CD4-positive, alpha-beta memory T cell (primary cell): ENCODE measurements around the gene ZNF569. TPM values are rescaled to one million over a fixed set of nuclear protein-coding genes. Genes with fewer than 3 reads are reported as not detected.
A peak's percentile ranks its signal among the peaks of the same experiment; 100 is the strongest.

Experiments
- CTCF ChIA-PET: fragments of 350-600 bp; sonication (Branson Sonifier 250); formaldehyde crosslinking; loops from one replicate; lab custom pipeline; 2021; ENCODE audit warnings: inconsistent platforms; ENCODE audit not compliant: partially characterized antibody; lab: Charles Lee
- POLR2A ChIA-PET: fragments of 350-600 bp; sonication (Branson Sonifier 250); formaldehyde crosslinking; loops from one replicate; lab custom pipeline; 2021; ENCODE audit not compliant: partially characterized antibody; lab: Charles Lee
- DNase-seq, 5 donors: peaks; one replicate each; pipeline versions ENCODE4 v3.0.0 to v3.0.0-alpha.2; 2020 to 2022; ENCODE audit warnings: mixed read lengths in 1 of 5
- H3K27ac ChIP-seq: one replicate; pipeline ENCODE4 v1.7.0; 2013; ENCODE audit warnings: low read depth, low read length
- H3K27me3 ChIP-seq: 2 replicates; pipeline ENCODE4 v1.7.0; 2013; ENCODE audit warnings: mild to moderate bottlenecking, low read length, moderate library complexity; ENCODE audit not compliant: insufficient read depth
- H3K36me3 ChIP-seq: 2 replicates; pipeline ENCODE4 v1.7.0; 2013; ENCODE audit warnings: mild to moderate bottlenecking, low read length, moderate library complexity; ENCODE audit not compliant: insufficient read depth
- H3K4me1 ChIP-seq: 2 replicates; pipeline ENCODE4 v1.7.0; 2013; ENCODE audit warnings: mild to moderate bottlenecking, low read length, moderate library complexity; ENCODE audit not compliant: insufficient read depth
- H3K4me3 ChIP-seq, 2 donors: one replicate each; pipeline ENCODE4 v1.7.0; 2013; ENCODE audit warnings: low read length in 2 of 2, mild to moderate bottlenecking in 1 of 2
- H3K9me3 ChIP-seq, 2 donors: one replicate each; pipeline ENCODE4 v1.7.0; 2013; ENCODE audit warnings: low read length in 2 of 2, control low read depth in 1 of 2; ENCODE audit not compliant: control insufficient read depth in 1 of 2
- H3K27ac Mint-ChIP-seq, 7 donors: one replicate each; pipeline ENCODE4 v1.8.0; 2020 to 2021; ENCODE audit warnings: mixed read lengths in 7 of 7, mild to moderate bottlenecking in 6 of 7, inconsistent platforms in 3 of 7, moderate library complexity in 3 of 7
- H3K27me3 Mint-ChIP-seq, 2 donors: one replicate each; pipeline ENCODE4 v1.8.0; 2020 to 2021; ENCODE audit warnings: mixed read lengths in 2 of 2
- H3K36me3 Mint-ChIP-seq, 2 donors: one replicate each; pipeline ENCODE4 v1.8.0; 2020 to 2021; ENCODE audit warnings: mixed read lengths in 2 of 2, inconsistent platforms in 1 of 2, mild to moderate bottlenecking in 1 of 2
- H3K4me1 Mint-ChIP-seq, 4 donors: one replicate each; pipeline ENCODE4 v1.8.0; 2020 to 2021; ENCODE audit warnings: mixed read lengths in 4 of 4, mild to moderate bottlenecking in 1 of 4
- H3K4me3 Mint-ChIP-seq, 8 donors: one replicate each; pipeline ENCODE4 v1.8.0; 2020 to 2021; ENCODE audit warnings: mixed read lengths in 8 of 8, mild to moderate bottlenecking in 7 of 8, moderate library complexity in 6 of 8, inconsistent platforms in 3 of 8
- H3K9me3 Mint-ChIP-seq, 8 donors: one replicate each; pipeline ENCODE4 v1.8.0; 2020 to 2021; ENCODE audit warnings: mixed read lengths in 8 of 8, mild to moderate bottlenecking in 5 of 8, inconsistent platforms in 3 of 8, moderate library complexity in 1 of 8
- intact Hi-C: fragments of 100-400 bp; cut with micrococcal nuclease; formaldehyde crosslinking; loops from one replicate; pipeline ENCODE4 v1.15.1; 2023
- polyA plus RNA-seq, 2 donors: library from polyadenylated mRNA; unstranded; fragments of 300-500 nt; fragmentation: Illumina TruSeq; gene quantifications; one replicate each; pipeline ENCODE4 v1.2.3, GENCODE V29; 2021
- total RNA-seq, 2 experiments: library from RNA; stranded (reverse); gene quantifications; one replicate each; pipeline ENCODE4 v1.2.3, GENCODE V29; 2021

ZNF569 gene
- total and polyA plus RNA-seq, 4 experiments from 2014 or later, result 2.3 to 14.9 (median 9.3) TPM

GRCh38 chr19:37505958-37506386 is 38.7 kb upstream of the ZNF569 start:
- H3K36me3 Mint-ChIP-seq, result peaks cover 30 to 38% of the 10 kb centered on the region in 2 donors
- no peaks in the 10 kb centered on the region for H3K36me3 ChIP-seq
- peak overlapping the region; percentile 57 to 78 for H3K4me3 ChIP-seq
- H3K4me1 ChIP-seq, result peaks cover 17% of the 10 kb centered on the region
- POLR2A ChIA-PET, result interaction anchor here (0.8 to 2.4 kb wide), 21 partner anchors 28 to 1391 kb away, joined by 3 to 94 read pairs (median 6); partner anchors contain the start of genes TBCB, ZFP14, ZNF260 and ZNF345
- H3K27me3 ChIP-seq, result no peaks in the 10 kb centered on the region
- peaks cover 0 to 2% (median 0%) of the 10 kb centered on the region in 4 donors for H3K4me1 Mint-ChIP-seq
- H3K9me3 ChIP-seq, result no peaks in the 10 kb centered on the region
- peak overlapping the region; percentile 88 for H3K27ac ChIP-seq
- H3K27ac Mint-ChIP-seq, result no peak overlapping the region
- CTCF ChIA-PET, result interaction anchor here (0.7 to 1.5 kb wide), 4 partner anchors 37 to 277 kb away, joined by 3 to 5 read pairs (median 3); partner anchors contain the start of genes ZNF540, ZNF570 and ZNF571
- peaks cover 2 to 47% (median 28%) of the 10 kb centered on the region in 8 donors for H3K9me3 Mint-ChIP-seq
- intact Hi-C loops, result loop anchor here (1.0 to 5.0 kb wide), 9 partner anchors 37 to 1291 kb away; partner anchors contain the start of genes SIPA1L3, WDR87, ZFP30 and ZNF146
- peak in 2 of 5 donors; percentile 1 to 30 for DNase-seq
- no peak overlapping the region for H3K4me3 Mint-ChIP-seq
- no peaks in the 10 kb centered on the region for H3K27me3 Mint-ChIP-seq

GRCh38 chr19:37492213-37492612 is 25.0 kb upstream of the ZNF569 start:
- Mint-ChIP-seq H3K36me3 (peaks cover 8 to 33% of the 10 kb centered on the region in 2 donors), H3K9me3 (peaks cover 0 to 91% (median 69%) of the 10 kb centered on the region in 8 donors), H3K4me1 (no peaks in the 10 kb centered on the region), H3K4me3 (no peak overlapping the region), H3K27me3 (no peaks in the 10 kb centered on the region), H3K27ac (no peak overlapping the region)
- Histone ChIP-seq H3K36me3 (no peaks in the 10 kb centered on the region), H3K27me3 (no peaks in the 10 kb centered on the region), H3K9me3 (peaks cover 0 to 13% of the 10 kb centered on the region in 2 donors), H3K27ac (no peak overlapping the region), H3K4me3 (no peak overlapping the region), H3K4me1 (no peaks in the 10 kb centered on the region)
- no peak for DNase-seq
- CTCF ChIA-PET, result no interaction called here
- intact Hi-C loops, result no loop called here
- POLR2A ChIA-PET, result no interaction called here

GRCh38 chr19:37484406-37485168 is 17.3 kb upstream of the ZNF569 start:
- Mint-ChIP-seq H3K36me3 (peaks cover 62 to 68% of the 10 kb centered on the region in 2 donors), H3K27ac (no peak overlapping the region), H3K4me3 (no peak overlapping the region), H3K9me3 (peaks cover 0 to 98% (median 84%) of the 10 kb centered on the region in 8 donors), H3K4me1 (peaks cover 0 to 1% (median 0%) of the 10 kb centered on the region in 4 donors), H3K27me3 (no peaks in the 10 kb centered on the region)
- POLR2A ChIA-PET, result no interaction called here
- H3K4me1 ChIP-seq, result no peaks in the 10 kb centered on the region
- no peak for DNase-seq
- CTCF ChIA-PET, result no interaction called here
- no peak overlapping the region for H3K27ac ChIP-seq
- H3K4me3 ChIP-seq, result peak overlapping the region in 1 of 2 donors; percentile 25
- H3K27me3 ChIP-seq, result no peaks in the 10 kb centered on the region
- peaks cover 19 to 64% of the 10 kb centered on the region in 2 donors for H3K9me3 ChIP-seq
- peaks cover 30% of the 10 kb centered on the region for H3K36me3 ChIP-seq
- intact Hi-C loops, result no loop called here

GRCh38 chr19:37472165-37472564 is 4.9 kb upstream of the ZNF569 start:
- Histone ChIP-seq H3K27me3 (no peaks in the 10 kb centered on the region), H3K9me3 (peaks cover 6 to 20% of the 10 kb centered on the region in 2 donors), H3K27ac (no peak overlapping the region), H3K36me3 (peaks cover 24% of the 10 kb centered on the region), H3K4me3 (no peak overlapping the region), H3K4me1 (peaks cover 18% of the 10 kb centered on the region)
- no peaks in the 10 kb centered on the region for H3K27me3 Mint-ChIP-seq
- no peak overlapping the region for H3K27ac Mint-ChIP-seq
- ChIA-PET CTCF (no interaction called here), POLR2A (interaction anchor here (1.5 kb wide), 1 partner anchor 123 kb away, joined by 5 read pairs; the partner anchor contains the start of genes ZNF540 and ZNF571)
- H3K4me3 Mint-ChIP-seq, result no peak overlapping the region
- H3K36me3 Mint-ChIP-seq, result peaks cover 38 to 42% of the 10 kb centered on the region in 2 donors
- DNase-seq, result no peak
- peaks cover 4 to 37% (median 28%) of the 10 kb centered on the region in 8 donors for H3K9me3 Mint-ChIP-seq
- intact Hi-C loops, result no loop called here
- peaks cover 18 to 31% (median 24%) of the 10 kb centered on the region in 4 donors for H3K4me1 Mint-ChIP-seq

GRCh38 chr19:37470216-37470615 is 3.0 kb upstream of the ZNF569 start:
- H3K36me3 ChIP-seq, result peaks cover 7% of the 10 kb centered on the region
- peaks cover 4 to 24% (median 11%) of the 10 kb centered on the region in 8 donors for H3K9me3 Mint-ChIP-seq
- no peak for DNase-seq
- H3K9me3 ChIP-seq, result peaks cover 0 to 8% of the 10 kb centered on the region in 2 donors
- H3K27ac ChIP-seq, result peak overlapping the region; percentile 92
- H3K36me3 Mint-ChIP-seq, result peaks cover 24 to 36% of the 10 kb centered on the region in 2 donors
- H3K4me1 Mint-ChIP-seq, result peaks cover 26 to 45% (median 33%) of the 10 kb centered on the region in 4 donors
- CTCF ChIA-PET, result interaction anchor here (0.6 to 0.9 kb wide), 2 partner anchors 36 to 160 kb away, joined by 3 read pairs; partner anchors contain the start of gene ZNF793
- no peaks in the 10 kb centered on the region for H3K27me3 Mint-ChIP-seq
- H3K27ac Mint-ChIP-seq, result peak overlapping the region; percentile 93 to 99 (median 99)
- H3K4me3 ChIP-seq, result peak overlapping the region in 1 of 2 donors; percentile 91
- peak overlapping the region; percentile 95 to 99 (median 98) for H3K4me3 Mint-ChIP-seq
- peaks cover 31% of the 10 kb centered on the region for H3K4me1 ChIP-seq
- no peaks in the 10 kb centered on the region for H3K27me3 ChIP-seq
- intact Hi-C loops, result no loop called here
- POLR2A ChIA-PET, result interaction anchor here (0.7 kb wide), 1 partner anchor 125 kb away, joined by 3 read pairs; the partner anchor contains the start of genes ZNF540 and ZNF571

GRCh38 chr19:37468961-37469777 is 1.9 kb upstream of the ZNF569 start, which contains the start of gene ZNF570:
TSS of gene ZNF570 (plus strand) at chr19:37469356. CDS start at chr19:37470355, 999 bp downstream.
- ChIA-PET CTCF (interaction anchor here (0.6 to 1.1 kb wide), 2 partner anchors 37 to 493 kb away, joined by 3 read pairs; partner anchors contain the start of gene ZNF793), POLR2A (interaction anchor here (0.6 to 4.5 kb wide), 18 partner anchors 22 to 1251 kb away, joined by 3 to 94 read pairs (median 5); partner anchors contain the start of genes ZNF260, ZNF382, ZNF527 and ZNF540)
- Histone ChIP-seq H3K4me1 (peaks cover 31% of the 10 kb centered on the region), H3K9me3 (peaks cover 0 to 8% of the 10 kb centered on the region in 2 donors), H3K4me3 (peak within 1 kb of the TSS; percentile 91 to 95), H3K36me3 (peaks cover 14% of the 10 kb centered on the region), H3K27ac (peak within 1 kb of the TSS; percentile 92), H3K27me3 (no peaks in the 10 kb centered on the region)
- Mint-ChIP-seq H3K27me3 (no peaks in the 10 kb centered on the region), H3K27ac (peak within 1 kb of the TSS; percentile 98 to 99 (median 99)), H3K9me3 (peaks cover 4 to 24% (median 18%) of the 10 kb centered on the region in 8 donors), H3K4me3 (peak within 1 kb of the TSS; percentile 95 to 99 (median 98)), H3K36me3 (peaks cover 31 to 41% of the 10 kb centered on the region in 2 donors), H3K4me1 (peaks cover 28 to 45% (median 35%) of the 10 kb centered on the region in 4 donors)
- peak; percentile 87 to 92 (median 90) for DNase-seq
- intact Hi-C loops, result loop anchor here (1.0 to 5.0 kb wide), 9 partner anchors 37 to 1092 kb away; partner anchors contain the start of genes ZFP14, ZNF529, ZNF573 and ZNF793
